ENCODE measurements around the gene GABRG3.

The GABRG3 gene

DNA sequence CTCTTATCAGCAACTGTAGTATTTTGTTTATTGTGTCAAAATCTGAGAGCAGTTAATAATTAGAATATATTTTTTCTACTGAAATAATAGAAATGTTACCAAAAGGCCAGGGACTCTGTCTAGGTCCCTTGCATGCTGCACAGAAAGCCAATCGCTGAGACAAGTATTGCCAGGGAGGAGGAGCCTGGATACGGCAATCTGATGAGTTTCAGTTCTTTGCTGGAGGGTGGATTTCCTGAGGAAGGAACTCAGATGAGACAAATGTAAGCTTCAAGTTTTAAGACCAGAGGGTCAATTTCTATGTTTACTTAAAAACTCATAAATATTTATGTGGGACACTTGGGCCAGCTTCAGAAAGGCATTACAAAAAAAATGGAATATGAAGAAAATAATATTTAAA lies 252.2 kb downstream of the GABRG3 start:
- TF ChIP-seq CSDC2 (CRISPR knock-in tag; IDR thresholded peaks at IDR 0.05) (no peak), BACH2 (CRISPR knock-in tag; IDR thresholded peaks at IDR 0.05; ENCODE audit: borderline replicate concordance) (no peak), TOX (CRISPR knock-in tag; IDR thresholded peaks at IDR 0.05; ENCODE audit: borderline replicate concordance) (no peak), RARB (CRISPR knock-in tag; IDR thresholded peaks at IDR 0.05) (no peak), PPARA (CRISPR knock-in tag; IDR thresholded peaks at IDR 0.05; ENCODE audit: borderline replicate concordance) (no peak), ZFP30 (CRISPR knock-in tag; IDR thresholded peaks at IDR 0.05) (no peak), ESRRG (CRISPR knock-in tag; IDR thresholded peaks at IDR 0.05) (no peak), GLIS3 (CRISPR knock-in tag; IDR thresholded peaks at IDR 0.05) (no peak), ZNF8 (CRISPR knock-in tag; IDR thresholded peaks at IDR 0.05) (no peak), ZNF70 (CRISPR knock-in tag; IDR thresholded peaks at IDR 0.05) (no peak), OSR1 (CRISPR knock-in tag; IDR thresholded peaks at IDR 0.05) (no peak), ARNTL (CRISPR knock-in tag; IDR thresholded peaks at IDR 0.05; ENCODE audit: borderline replicate concordance, low read depth) (no peak), SNAI2 (CRISPR knock-in tag; IDR thresholded peaks at IDR 0.05) (no peak), TCF4 (CRISPR knock-in tag; IDR thresholded peaks at IDR 0.05; ENCODE audit: borderline replicate concordance) (no peak), ISL1 (CRISPR knock-in tag; IDR thresholded peaks at IDR 0.05) (no peak), ZFP3 (CRISPR knock-in tag; IDR thresholded peaks at IDR 0.05) (no peak)
- TF ChIP-seq, protein P1, sequence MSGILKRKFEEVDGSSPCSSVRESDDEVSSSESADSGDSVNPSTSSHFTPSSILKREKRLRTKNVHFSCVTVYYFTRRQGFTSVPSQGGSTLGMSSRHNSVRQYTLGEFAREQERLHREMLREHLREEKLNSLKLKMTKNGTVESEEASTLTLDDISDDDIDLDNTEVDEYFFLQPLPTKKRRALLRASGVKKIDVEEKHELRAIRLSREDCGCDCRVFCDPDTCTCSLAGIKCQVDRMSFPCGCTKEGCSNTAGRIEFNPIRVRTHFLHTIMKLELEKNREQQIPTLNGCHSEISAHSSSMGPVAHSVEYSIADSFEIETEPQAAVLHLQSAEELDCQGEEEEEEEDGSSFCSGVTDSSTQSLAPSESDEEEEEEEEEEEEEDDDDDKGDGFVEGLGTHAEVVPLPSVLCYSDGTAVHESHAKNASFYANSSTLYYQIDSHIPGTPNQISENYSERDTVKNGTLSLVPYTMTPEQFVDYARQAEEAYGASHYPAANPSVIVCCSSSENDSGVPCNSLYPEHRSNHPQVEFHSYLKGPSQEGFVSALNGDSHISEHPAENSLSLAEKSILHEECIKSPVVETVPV (CRISPR knock-in tag; IDR thresholded peaks at IDR 0.05), result no peak
- TF ChIP-seq, protein P2, sequence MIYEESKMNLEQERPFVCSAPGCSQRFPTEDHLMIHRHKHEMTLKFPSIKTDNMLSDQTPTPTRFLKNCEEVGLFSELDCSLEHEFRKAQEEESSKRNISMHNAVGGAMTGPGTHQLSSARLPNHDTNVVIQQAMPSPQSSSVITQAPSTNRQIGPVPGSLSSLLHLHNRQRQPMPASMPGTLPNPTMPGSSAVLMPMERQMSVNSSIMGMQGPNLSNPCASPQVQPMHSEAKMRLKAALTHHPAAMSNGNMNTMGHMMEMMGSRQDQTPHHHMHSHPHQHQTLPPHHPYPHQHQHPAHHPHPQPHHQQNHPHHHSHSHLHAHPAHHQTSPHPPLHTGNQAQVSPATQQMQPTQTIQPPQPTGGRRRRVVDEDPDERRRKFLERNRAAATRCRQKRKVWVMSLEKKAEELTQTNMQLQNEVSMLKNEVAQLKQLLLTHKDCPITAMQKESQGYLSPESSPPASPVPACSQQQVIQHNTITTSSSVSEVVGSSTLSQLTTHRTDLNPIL (CRISPR knock-in tag; IDR thresholded peaks at IDR 0.05; ENCODE audit: low read depth), result no peak
- TF ChIP-seq, protein P3, sequence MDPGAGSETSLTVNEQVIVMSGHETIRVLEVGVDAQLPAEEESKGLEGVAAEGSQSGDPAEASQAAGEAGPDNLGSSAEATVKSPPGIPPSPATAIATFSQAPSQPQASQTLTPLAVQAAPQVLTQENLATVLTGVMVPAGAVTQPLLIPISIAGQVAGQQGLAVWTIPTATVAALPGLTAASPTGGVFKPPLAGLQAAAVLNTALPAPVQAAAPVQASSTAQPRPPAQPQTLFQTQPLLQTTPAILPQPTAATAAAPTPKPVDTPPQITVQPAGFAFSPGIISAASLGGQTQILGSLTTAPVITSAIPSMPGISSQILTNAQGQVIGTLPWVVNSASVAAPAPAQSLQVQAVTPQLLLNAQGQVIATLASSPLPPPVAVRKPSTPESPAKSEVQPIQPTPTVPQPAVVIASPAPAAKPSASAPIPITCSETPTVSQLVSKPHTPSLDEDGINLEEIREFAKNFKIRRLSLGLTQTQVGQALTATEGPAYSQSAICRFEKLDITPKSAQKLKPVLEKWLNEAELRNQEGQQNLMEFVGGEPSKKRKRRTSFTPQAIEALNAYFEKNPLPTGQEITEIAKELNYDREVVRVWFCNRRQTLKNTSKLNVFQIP (CRISPR knock-in tag; IDR thresholded peaks at IDR 0.05; ENCODE audit: borderline replicate concordance, low read depth), result no peak
- TF ChIP-seq, protein P4, sequence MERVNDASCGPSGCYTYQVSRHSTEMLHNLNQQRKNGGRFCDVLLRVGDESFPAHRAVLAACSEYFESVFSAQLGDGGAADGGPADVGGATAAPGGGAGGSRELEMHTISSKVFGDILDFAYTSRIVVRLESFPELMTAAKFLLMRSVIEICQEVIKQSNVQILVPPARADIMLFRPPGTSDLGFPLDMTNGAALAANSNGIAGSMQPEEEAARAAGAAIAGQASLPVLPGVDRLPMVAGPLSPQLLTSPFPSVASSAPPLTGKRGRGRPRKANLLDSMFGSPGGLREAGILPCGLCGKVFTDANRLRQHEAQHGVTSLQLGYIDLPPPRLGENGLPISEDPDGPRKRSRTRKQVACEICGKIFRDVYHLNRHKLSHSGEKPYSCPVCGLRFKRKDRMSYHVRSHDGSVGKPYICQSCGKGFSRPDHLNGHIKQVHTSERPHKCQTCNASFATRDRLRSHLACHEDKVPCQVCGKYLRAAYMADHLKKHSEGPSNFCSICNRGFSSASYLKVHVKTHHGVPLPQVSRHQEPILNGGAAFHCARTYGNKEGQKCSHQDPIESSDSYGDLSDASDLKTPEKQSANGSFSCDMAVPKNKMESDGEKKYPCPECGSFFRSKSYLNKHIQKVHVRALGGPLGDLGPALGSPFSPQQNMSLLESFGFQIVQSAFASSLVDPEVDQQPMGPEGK (CRISPR knock-in tag; IDR thresholded peaks at IDR 0.05; ENCODE audit: borderline replicate concordance), result no peak
- no peak for ATAC-seq

DNA sequence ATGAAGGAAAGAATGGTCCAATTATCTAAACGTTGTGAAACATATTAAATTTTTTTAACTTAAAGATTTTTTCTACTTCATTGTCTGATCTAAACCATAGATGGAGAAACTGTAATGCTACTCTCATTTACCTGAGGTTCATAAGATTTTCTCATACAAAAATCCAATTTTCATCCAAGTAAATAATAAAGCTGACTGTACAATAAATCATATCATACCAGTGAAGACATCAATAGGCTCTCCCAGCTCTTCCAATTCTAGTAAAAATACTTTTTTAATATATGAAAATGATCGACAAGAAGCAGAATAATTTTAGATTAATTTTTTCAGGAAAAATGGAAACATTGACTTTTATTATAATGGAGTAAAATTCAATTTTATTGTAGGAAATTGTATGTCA lies 260.8 kb downstream of the GABRG3 start:
- TF ChIP-seq ISL1 (CRISPR knock-in tag; IDR thresholded peaks at IDR 0.05), result no peak
- TF ChIP-seq ZFP30 (CRISPR knock-in tag; IDR thresholded peaks at IDR 0.05), result no peak
- no peak for TF ChIP-seq GLIS3 (CRISPR knock-in tag; IDR thresholded peaks at IDR 0.05)
- no peak for TF ChIP-seq ZNF565 (CRISPR knock-in tag; conservative IDR thresholded peaks at IDR 0.05; ENCODE audit: low read depth)
- TF ChIP-seq SNAI2 (CRISPR knock-in tag; IDR thresholded peaks at IDR 0.05), result no peak
- no peak for TF ChIP-seq ESRRG (CRISPR knock-in tag; IDR thresholded peaks at IDR 0.05)
- TF ChIP-seq PPARA (CRISPR knock-in tag; IDR thresholded peaks at IDR 0.05; ENCODE audit: borderline replicate concordance), result no peak
- TF ChIP-seq, protein P5, sequence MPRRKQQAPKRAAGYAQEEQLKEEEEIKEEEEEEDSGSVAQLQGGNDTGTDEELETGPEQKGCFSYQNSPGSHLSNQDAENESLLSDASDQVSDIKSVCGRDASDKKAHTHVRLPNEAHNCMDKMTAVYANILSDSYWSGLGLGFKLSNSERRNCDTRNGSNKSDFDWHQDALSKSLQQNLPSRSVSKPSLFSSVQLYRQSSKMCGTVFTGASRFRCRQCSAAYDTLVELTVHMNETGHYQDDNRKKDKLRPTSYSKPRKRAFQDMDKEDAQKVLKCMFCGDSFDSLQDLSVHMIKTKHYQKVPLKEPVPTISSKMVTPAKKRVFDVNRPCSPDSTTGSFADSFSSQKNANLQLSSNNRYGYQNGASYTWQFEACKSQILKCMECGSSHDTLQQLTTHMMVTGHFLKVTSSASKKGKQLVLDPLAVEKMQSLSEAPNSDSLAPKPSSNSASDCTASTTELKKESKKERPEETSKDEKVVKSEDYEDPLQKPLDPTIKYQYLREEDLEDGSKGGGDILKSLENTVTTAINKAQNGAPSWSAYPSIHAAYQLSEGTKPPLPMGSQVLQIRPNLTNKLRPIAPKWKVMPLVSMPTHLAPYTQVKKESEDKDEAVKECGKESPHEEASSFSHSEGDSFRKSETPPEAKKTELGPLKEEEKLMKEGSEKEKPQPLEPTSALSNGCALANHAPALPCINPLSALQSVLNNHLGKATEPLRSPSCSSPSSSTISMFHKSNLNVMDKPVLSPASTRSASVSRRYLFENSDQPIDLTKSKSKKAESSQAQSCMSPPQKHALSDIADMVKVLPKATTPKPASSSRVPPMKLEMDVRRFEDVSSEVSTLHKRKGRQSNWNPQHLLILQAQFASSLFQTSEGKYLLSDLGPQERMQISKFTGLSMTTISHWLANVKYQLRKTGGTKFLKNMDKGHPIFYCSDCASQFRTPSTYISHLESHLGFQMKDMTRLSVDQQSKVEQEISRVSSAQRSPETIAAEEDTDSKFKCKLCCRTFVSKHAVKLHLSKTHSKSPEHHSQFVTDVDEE (CRISPR knock-in tag; IDR thresholded peaks at IDR 0.05), result no peak
- TF ChIP-seq TCF4 (CRISPR knock-in tag; IDR thresholded peaks at IDR 0.05; ENCODE audit: borderline replicate concordance), result no peak
- TF ChIP-seq, protein P4 (CRISPR knock-in tag; IDR thresholded peaks at IDR 0.05; ENCODE audit: borderline replicate concordance), result no peak
- no peak for TF ChIP-seq ZC3H10 (CRISPR knock-in tag; IDR thresholded peaks at IDR 0.05)
- TF ChIP-seq OSR1 (CRISPR knock-in tag; IDR thresholded peaks at IDR 0.05), result no peak
- no peak for ATAC-seq

Measured in SK-N-SH treated with all-trans-retinoic acid at 6 μM for 48 hours (cell line).